ENCODE measurements around the gene RFXANK. TPM values are rescaled to one million over a fixed set of nuclear protein-coding genes. Genes with fewer than 3 reads are reported as not detected.

The RFXANK gene
- total RNA-seq, 1 experiment from 2014 or later: 144 TPM

DNA sequence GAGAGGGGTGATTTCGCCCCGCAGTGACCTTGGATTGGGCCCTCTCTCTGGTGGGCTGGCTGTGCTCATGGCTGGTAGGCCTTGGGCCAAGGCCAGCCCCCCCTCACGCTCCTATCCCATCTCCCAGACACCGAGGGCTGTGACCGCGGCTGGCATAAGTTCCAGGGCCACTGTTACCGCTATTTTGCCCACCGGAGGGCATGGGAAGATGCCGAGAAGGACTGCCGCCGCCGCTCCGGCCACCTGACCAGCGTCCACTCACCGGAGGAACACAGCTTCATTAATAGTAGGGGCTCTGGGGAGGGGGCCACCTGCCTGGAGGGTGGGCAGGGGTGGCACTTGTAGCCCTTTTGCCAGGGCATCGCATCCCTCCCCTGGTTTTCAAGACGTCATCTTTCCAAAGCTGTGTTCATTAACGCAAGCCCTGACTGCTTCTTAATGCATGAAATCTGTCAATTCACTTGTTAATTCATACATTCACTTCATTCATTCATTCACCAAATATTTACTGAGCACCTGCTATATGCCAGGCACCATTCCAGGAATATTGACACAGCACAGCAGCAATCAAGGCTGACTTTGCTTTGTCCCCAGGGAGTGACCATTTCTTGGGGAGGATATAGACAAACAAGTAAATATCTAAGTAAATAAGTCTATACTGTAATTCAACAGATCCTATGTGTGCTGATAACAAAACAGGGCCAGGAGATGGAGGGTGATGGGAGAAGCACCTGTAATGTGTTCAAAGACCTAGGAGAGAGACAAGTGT, 46.3 kb downstream of the RFXANK start:
- H3K27me3 ChIP-seq: peaks cover 25% of the 10 kb centered on the region
- H3K36me3 ChIP-seq: no peaks in the 10 kb centered on the region
- H3K4me3 ChIP-seq: no peak overlapping the region
- DNase-seq: no peak
- peaks cover 26% of the 10 kb centered on the region for H3K9me3 ChIP-seq

DNA sequence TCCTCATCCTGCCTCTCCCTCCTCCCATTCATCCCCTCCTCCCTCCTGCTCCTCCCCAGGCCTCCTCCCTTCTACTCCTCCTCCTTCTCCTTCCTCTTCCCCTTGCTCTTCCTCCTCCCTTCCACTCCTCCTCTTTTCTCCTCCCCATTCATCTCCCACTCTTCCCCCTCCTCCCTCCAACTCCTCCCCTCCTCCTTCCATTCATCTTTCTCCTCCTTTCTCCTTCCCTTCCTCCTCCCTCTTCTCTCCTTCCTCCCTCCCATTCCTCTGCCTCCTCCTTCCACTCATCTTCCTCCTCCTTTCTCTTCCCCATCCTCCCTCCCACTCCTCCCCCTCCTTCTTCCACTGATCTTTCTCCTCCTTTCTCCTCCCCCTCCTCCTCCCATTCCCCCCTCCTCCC, 47.6 kb downstream of the RFXANK start:
- peaks cover 25% of the 10 kb centered on the region for H3K27me3 ChIP-seq
- H3K9me3 ChIP-seq: peaks cover 13% of the 10 kb centered on the region
- H3K4me3 ChIP-seq: no peak overlapping the region
- H3K36me3 ChIP-seq: no peaks in the 10 kb centered on the region
- DNase-seq: no peak

DNA sequence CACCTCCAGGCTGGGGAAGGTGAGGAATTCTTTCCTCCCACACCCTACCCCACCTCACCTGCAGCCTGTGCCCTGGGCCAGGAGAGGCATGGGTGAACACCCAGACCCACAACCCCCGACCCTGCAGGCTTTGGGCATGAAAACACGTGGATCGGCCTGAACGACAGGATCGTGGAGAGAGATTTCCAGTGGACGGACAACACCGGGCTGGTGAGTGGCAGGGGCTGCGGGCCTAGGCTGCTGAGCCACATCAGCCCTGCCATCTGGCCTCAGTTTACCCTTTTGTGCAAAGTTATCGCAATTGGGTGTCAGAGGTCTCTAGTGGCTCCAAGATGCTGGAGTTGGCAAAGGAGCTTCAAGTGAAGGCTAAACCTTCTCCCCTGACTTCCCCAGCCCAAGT, 48.4 kb downstream of the RFXANK start:
- DNase-seq: no peak
- no peaks in the 10 kb centered on the region for H3K36me3 ChIP-seq
- H3K4me3 ChIP-seq: no peak overlapping the region
- H3K27me3 ChIP-seq: peaks cover 25% of the 10 kb centered on the region
- H3K9me3 ChIP-seq: peaks cover 7% of the 10 kb centered on the region

DNA sequence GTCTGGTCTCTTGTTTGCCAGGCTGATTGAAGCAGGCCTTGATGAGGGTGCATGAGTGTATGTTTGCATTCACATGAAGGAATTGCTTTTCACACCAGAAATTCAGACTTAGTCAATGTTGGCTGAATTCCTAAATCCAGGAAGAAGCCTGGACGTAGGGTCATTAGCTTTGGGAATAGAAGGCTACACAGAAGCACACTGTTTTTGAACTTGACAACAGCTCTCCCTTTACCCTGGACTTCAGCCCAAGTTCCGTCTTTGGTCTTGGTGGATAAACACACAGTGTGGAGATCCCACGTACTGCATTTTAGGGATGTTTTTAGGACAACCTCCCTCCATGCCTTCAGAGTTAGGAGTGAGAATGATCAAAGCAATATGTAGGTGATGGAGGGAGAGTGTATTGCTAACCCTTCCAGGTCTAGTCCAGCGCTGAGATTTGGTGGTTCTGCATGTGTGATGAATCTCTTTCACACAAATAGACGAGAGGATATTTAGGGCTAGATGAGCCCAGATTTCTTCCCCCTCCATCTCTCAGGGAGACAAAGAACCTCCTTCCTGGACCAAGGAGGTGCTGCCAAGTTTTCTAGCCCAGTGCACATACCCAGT, 58.2 kb downstream of the RFXANK start:
- H3K9me3 ChIP-seq: no peaks in the 10 kb centered on the region; the same call in none of the 2 replicates
- peaks cover 61% of the 10 kb centered on the region for H3K27me3 ChIP-seq
- H3K36me3 ChIP-seq: no peaks in the 10 kb centered on the region
- H3K4me3 ChIP-seq: no peak overlapping the region
- no peak for DNase-seq

Other genes starting within 250 kb of the RFXANK start
- gene SUGP2, start 158.7 kb upstream of the RFXANK start, total RNA-seq (2014; rRNA removed; shearing (Covaris generic); ENCODE audit: low replicate concordance): 57.3 and 58.7 TPM in 2 replicates
- 219 and 267 TPM in 2 replicates for gene ARMC6, start 158.7 kb upstream of the RFXANK start, total RNA-seq (2014; rRNA removed; shearing (Covaris generic); ENCODE audit: low replicate concordance)
- gene SLC25A42, start 128.3 kb upstream of the RFXANK start, total RNA-seq (2014; rRNA removed; shearing (Covaris generic); ENCODE audit: low replicate concordance): 2.0 and 10.0 TPM in 2 replicates
- 33.2 and 64.3 TPM in 2 replicates for gene TMEM161A, start 53.8 kb upstream of the RFXANK start, total RNA-seq (2014; rRNA removed; shearing (Covaris generic); ENCODE audit: low replicate concordance)
- gene MEF2B, start 22.0 kb upstream of the RFXANK start, total RNA-seq (2014; rRNA removed; shearing (Covaris generic); ENCODE audit: low replicate concordance): 2.1 TPM in 1 of 2 replicates, not detected in the other
- gene BORCS8, start 106 bp upstream of the RFXANK start, total RNA-seq (2014; rRNA removed; shearing (Covaris generic); ENCODE audit: low replicate concordance): 16.5 and 37.4 TPM in 2 replicates
- 46.4 and 63.1 TPM in 2 replicates for gene NR2C2AP, start 11.2 kb downstream of the RFXANK start, total RNA-seq (2014; rRNA removed; shearing (Covaris generic); ENCODE audit: low replicate concordance)
- gene NCAN, start 19.7 kb downstream of the RFXANK start, total RNA-seq (2014; rRNA removed; shearing (Covaris generic); ENCODE audit: low replicate concordance): 0.07 and 0.79 TPM in 2 replicates
- gene TM6SF2, start 81.0 kb downstream of the RFXANK start, total RNA-seq (2014; rRNA removed; shearing (Covaris generic); ENCODE audit: low replicate concordance): not detected in 2 replicates
- gene SUGP1, start 128.3 kb downstream of the RFXANK start, total RNA-seq (2014; rRNA removed; shearing (Covaris generic); ENCODE audit: low replicate concordance): 28.9 and 57.0 TPM in 2 replicates
- gene MAU2, start 128.6 kb downstream of the RFXANK start, total RNA-seq (2014; rRNA removed; shearing (Covaris generic); ENCODE audit: low replicate concordance): 19.6 and 32.9 TPM in 2 replicates
- 46.3 and 69.1 TPM in 2 replicates for gene GATAD2A, start 213.4 kb downstream of the RFXANK start, total RNA-seq (2014; rRNA removed; shearing (Covaris generic); ENCODE audit: low replicate concordance)

Data from MG63 (cell line).